Activated B cell treated with CpG ODN at 0.5 μM for 24 hours (primary cell): Measurements from ENCODE around the gene GRIP2. TPM values are rescaled to one million over a fixed set of nuclear protein-coding genes. Genes with fewer than 3 reads are reported as not detected.

Experiments
- ATAC-seq: fragments of 200-7000 bp; cut with Tn5 transposase; one replicate; pipeline ENCODE4 v1.10.0; 2021; ENCODE audit warnings: low read depth, mild to moderate bottlenecking, moderate library complexity
- CTCF ChIA-PET: fragments of 350-600 bp; sonication (Branson Sonifier 250); formaldehyde crosslinking; loops from one replicate; lab custom pipeline; 2021; ENCODE audit warnings: antibody characterized with exemption; lab: Charles Lee
- POLR2A ChIA-PET: fragments of 350-600 bp; sonication (Branson Sonifier 250); formaldehyde crosslinking; loops from one replicate; lab custom pipeline; 2021; ENCODE audit warnings: antibody characterized with exemption; lab: Charles Lee
- DNase-seq: peaks from one replicate; pipeline ENCODE4 v3.0.0; 2022
- H3K27ac Mint-ChIP-seq: one replicate; pipeline ENCODE4 v1.8.0; 2020; ENCODE audit warnings: mixed read lengths
- H3K27me3 Mint-ChIP-seq: one replicate; pipeline ENCODE4 v1.8.0; 2021; ENCODE audit warnings: mixed read lengths
- H3K36me3 Mint-ChIP-seq: one replicate; pipeline ENCODE4 v1.8.0; 2021; ENCODE audit warnings: low read depth, mixed read lengths
- H3K4me1 Mint-ChIP-seq: one replicate; pipeline ENCODE4 v1.8.0; 2021; ENCODE audit warnings: mixed read lengths
- H3K4me3 Mint-ChIP-seq: one replicate; pipeline ENCODE4 v1.8.0; 2020; ENCODE audit warnings: mild to moderate bottlenecking, mixed read lengths
- H3K9me3 Mint-ChIP-seq: one replicate; pipeline ENCODE4 v1.8.0; 2020; ENCODE audit warnings: mixed read lengths
- intact Hi-C: fragments of 100-400 bp; cut with micrococcal nuclease; formaldehyde crosslinking; loops from one replicate; pipeline ENCODE4 v1.15.1; 2024
- total RNA-seq: library from RNA; stranded (reverse); gene quantifications from 2 replicates; pipeline ENCODE4 v1.2.3, GENCODE V29; 2022
- TF ChIP-seq, protein P1 (sequence below): fragments of 200-600 bp; IDR thresholded peaks from one replicate; pipeline ENCODE4 v1.8.0; 2022; ENCODE audit warnings: antibody characterized with exemption, mild to moderate bottlenecking

The GRIP2 gene
- total RNA-seq, 1 donor from 2014 or later, result not detected

DNA sequence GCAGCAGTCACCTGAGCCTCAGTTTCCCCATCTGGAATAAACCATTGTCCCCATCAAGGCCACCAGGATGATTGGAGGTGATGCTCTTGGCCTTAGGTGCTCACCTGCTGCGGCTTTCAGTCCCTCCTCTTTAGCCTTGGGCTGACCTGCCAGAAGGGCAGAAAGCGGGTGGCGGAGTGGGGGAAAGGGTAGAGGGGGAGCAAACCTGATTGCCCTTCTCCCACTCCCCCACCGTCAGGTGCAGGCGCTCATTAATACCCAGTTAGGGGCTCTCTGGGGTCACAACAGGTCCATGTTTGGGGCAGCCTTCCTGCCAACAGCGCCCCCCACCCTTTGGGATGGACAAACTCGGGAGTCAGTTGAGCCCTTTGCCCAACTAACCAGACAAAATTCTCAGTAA, 50.5 kb downstream of the GRIP2 start:
- Mint-ChIP-seq H3K36me3 (peaks cover 57% of the 10 kb centered on the region), H3K27me3 (no peaks in the 10 kb centered on the region)
- intact Hi-C loops, result no loop called here

DNA sequence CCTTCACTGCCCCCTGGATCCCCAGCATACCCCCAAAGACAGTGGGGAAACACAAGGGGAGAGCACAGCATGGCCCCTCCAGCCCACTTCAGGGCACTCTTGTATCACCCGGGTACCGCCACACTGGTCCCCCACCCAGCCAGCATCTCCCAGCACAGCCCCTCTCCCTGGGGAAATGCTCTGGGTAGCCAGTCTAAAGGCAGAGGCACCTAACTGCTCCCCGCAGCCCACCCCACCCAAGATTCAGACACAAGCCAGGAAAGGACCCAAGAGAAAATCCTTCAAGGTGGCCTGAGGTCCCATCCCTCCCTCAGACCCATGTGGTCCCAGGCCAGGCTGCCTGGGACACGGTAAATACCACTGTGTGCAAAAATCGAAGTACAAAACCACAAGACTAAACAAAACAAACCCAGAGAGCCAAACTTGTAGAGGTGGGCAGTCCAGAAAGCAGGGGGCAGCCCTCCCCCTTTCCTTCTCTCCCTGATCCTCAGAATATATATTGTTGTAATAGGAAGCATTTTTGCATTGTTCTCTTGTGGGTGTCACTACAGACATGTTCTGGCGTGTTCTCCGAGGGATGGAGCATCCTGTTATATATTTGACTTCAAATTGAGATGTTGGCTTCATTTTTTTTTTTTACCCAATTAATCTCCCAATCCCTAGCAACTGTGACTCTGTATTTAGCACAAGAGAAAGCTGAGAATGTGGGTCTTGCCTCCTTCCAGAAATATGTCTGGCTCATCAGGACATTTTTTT, 51.7 kb downstream of the GRIP2 start:
- TF ChIP-seq, protein P1, sequence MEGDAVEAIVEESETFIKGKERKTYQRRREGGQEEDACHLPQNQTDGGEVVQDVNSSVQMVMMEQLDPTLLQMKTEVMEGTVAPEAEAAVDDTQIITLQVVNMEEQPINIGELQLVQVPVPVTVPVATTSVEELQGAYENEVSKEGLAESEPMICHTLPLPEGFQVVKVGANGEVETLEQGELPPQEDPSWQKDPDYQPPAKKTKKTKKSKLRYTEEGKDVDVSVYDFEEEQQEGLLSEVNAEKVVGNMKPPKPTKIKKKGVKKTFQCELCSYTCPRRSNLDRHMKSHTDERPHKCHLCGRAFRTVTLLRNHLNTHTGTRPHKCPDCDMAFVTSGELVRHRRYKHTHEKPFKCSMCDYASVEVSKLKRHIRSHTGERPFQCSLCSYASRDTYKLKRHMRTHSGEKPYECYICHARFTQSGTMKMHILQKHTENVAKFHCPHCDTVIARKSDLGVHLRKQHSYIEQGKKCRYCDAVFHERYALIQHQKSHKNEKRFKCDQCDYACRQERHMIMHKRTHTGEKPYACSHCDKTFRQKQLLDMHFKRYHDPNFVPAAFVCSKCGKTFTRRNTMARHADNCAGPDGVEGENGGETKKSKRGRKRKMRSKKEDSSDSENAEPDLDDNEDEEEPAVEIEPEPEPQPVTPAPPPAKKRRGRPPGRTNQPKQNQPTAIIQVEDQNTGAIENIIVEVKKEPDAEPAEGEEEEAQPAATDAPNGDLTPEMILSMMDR, result no peak
- ChIA-PET POLR2A (no interaction called here), CTCF (no interaction called here)
- H3K4me1 Mint-ChIP-seq, result no peaks in the 10 kb centered on the region
- intact Hi-C loops, result no loop called here
- DNase-seq (no peak), ATAC-seq (no peak)
- no peaks in the 10 kb centered on the region for H3K9me3 Mint-ChIP-seq
- peaks cover 69% of the 10 kb centered on the region for H3K36me3 Mint-ChIP-seq
- no peak overlapping the region for H3K27ac Mint-ChIP-seq
- no peaks in the 10 kb centered on the region for H3K27me3 Mint-ChIP-seq
- no peak overlapping the region for H3K4me3 Mint-ChIP-seq

More for the DNA sequence above, 50.5 kb downstream of the GRIP2 start:
- ATAC-seq, result no peak
- no peak overlapping the region for H3K27ac Mint-ChIP-seq
- no peaks in the 10 kb centered on the region for H3K4me1 Mint-ChIP-seq
- DNase-seq, result no peak
- TF ChIP-seq, protein P1, result no peak
- H3K9me3 Mint-ChIP-seq, result no peaks in the 10 kb centered on the region
- ChIA-PET POLR2A (no interaction called here), CTCF (interaction anchor here (1.0 kb wide), 1 partner anchor 18 kb away, joined by 3 read pairs; no protein-coding TSS in a partner anchor)
- H3K4me3 Mint-ChIP-seq, result no peak overlapping the region

DNA sequence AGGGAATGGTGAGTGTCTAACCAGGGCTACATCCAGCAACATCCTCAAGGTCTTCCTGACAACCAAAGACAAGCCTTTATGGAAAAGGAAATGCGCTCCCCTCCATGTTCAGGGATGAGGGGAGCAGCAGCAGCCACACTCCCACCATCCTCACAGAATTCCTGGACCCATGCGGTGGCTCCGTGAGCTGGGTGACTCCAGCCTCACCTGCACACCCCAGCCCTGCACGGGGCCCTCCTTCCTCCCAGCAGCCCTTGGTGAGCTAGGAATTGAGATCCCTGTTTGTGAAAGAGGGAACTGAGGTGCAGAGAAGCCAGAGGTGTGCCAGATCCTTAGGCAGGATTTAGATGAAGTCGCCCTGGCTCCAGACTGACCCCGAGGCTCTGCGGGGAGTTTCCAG, 52.3 kb downstream of the GRIP2 start:
- H3K9me3 Mint-ChIP-seq, result no peaks in the 10 kb centered on the region
- DNase-seq, result no peak
- peaks cover 75% of the 10 kb centered on the region for H3K36me3 Mint-ChIP-seq
- TF ChIP-seq, protein P1, result no peak
- ChIA-PET CTCF (no interaction called here), POLR2A (no interaction called here)
- intact Hi-C loops, result no loop called here
- H3K27me3 Mint-ChIP-seq, result no peaks in the 10 kb centered on the region
- no peak overlapping the region for H3K27ac Mint-ChIP-seq
- no peak overlapping the region for H3K4me3 Mint-ChIP-seq
- H3K4me1 Mint-ChIP-seq, result no peaks in the 10 kb centered on the region
- ATAC-seq, result no peak

DNA sequence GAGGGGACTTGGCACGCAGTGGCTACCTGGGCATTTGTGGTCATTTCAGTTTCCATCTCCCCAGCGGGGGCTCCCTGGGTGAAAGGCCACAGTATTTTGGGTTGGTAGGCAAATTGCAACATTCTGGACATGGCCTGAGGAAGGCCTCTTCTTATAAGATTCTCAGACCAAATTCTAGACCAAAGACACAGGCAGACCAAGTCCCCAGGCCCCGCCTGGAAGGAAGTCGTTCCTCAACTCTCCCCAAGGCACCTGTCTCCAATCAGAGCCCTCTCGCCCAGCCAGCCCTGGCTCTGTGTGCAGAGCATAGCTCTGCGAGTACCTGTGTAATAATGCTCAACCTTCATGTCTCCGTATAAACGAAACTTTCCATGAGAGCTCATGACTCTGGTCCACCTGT, 53.1 kb downstream of the GRIP2 start:
- H3K27ac Mint-ChIP-seq, result no peak overlapping the region
- ChIA-PET POLR2A (no interaction called here), CTCF (no interaction called here)
- no peaks in the 10 kb centered on the region for H3K9me3 Mint-ChIP-seq
- intact Hi-C loops, result no loop called here
- no peaks in the 10 kb centered on the region for H3K27me3 Mint-ChIP-seq
- DNase-seq (no peak), ATAC-seq (no peak)
- TF ChIP-seq, protein P1, result no peak
- no peaks in the 10 kb centered on the region for H3K4me1 Mint-ChIP-seq
- H3K36me3 Mint-ChIP-seq, result peaks cover 82% of the 10 kb centered on the region
- H3K4me3 Mint-ChIP-seq, result no peak overlapping the region

DNA sequence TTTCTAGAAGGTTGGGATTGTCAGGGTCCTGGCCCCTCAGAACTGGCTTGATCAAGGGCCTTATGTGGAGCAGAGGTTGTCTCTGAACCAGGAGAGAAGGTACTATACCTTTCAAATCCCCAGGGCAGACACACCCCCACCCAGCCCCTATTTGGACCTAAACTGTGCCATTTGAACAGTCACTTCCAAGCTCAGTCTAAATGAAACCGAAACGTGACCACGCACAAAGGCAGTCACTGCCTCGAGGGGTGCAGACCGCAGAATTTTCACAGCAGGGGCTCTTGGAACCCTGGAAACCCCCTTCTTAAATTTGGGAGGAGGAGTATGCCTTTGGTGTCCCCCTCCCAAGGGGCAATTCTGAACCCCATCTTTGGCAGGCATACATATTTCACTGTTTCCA, 53.7 kb downstream of the GRIP2 start:
- Mint-ChIP-seq H3K4me3 (no peak overlapping the region), H3K27ac (no peak overlapping the region), H3K36me3 (peaks cover 88% of the 10 kb centered on the region), H3K9me3 (no peaks in the 10 kb centered on the region), H3K4me1 (no peaks in the 10 kb centered on the region), H3K27me3 (no peaks in the 10 kb centered on the region)
- intact Hi-C loops, result no loop called here
- ChIA-PET POLR2A (no interaction called here), CTCF (no interaction called here)
- ATAC-seq, result no peak
- no peak for DNase-seq
- TF ChIP-seq, protein P1, result no peak
